Measurements from ENCODE around the gene NPIPB6.

DNA sequence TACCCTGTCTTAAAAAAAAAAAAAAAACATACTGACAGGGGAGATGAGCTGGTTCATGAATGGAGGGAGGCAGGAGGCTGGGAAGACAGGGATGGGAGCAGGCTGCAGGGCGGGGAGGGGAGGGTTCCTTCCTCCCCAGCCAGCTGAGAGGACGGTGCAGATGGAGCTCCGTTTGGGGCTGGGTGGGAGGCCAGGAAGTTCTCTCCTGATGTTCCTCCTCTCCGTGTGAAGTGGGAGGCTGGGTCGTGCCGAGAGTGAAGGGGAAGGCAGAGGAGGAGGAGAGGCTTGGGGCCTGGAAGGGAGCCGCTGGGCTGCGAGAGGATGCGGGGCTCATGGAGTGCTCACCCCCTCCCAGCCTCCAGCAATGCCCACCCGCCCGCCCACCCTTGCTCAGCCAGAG is 49.7 kb downstream of the NPIPB6 start:
- TF ChIP-seq, protein P1, sequence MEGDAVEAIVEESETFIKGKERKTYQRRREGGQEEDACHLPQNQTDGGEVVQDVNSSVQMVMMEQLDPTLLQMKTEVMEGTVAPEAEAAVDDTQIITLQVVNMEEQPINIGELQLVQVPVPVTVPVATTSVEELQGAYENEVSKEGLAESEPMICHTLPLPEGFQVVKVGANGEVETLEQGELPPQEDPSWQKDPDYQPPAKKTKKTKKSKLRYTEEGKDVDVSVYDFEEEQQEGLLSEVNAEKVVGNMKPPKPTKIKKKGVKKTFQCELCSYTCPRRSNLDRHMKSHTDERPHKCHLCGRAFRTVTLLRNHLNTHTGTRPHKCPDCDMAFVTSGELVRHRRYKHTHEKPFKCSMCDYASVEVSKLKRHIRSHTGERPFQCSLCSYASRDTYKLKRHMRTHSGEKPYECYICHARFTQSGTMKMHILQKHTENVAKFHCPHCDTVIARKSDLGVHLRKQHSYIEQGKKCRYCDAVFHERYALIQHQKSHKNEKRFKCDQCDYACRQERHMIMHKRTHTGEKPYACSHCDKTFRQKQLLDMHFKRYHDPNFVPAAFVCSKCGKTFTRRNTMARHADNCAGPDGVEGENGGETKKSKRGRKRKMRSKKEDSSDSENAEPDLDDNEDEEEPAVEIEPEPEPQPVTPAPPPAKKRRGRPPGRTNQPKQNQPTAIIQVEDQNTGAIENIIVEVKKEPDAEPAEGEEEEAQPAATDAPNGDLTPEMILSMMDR (IDR thresholded peaks at IDR 0.05; ENCODE audit: low read depth, low read length, missing input control) = no peak
- no peak for TF ChIP-seq TAF1 (conservative IDR thresholded peaks at IDR 0.05)

Data from liver (tissue), 3 donors.